ENCODE data around the gene VPS54. TPM values are rescaled to one million over a fixed set of nuclear protein-coding genes. Genes with fewer than 3 reads are reported as not detected.

The VPS54 gene
- total RNA-seq, 1 experiment from 2014 or later: 19.5 TPM

- no peak for DNase-seq (ENCODE audit: low read depth)
Observed at GRCh38 chr2:63846487-63846886, 172.7 kb downstream of the VPS54 start.

- DNase-seq (ENCODE audit: low read depth): no peak
Observed at GRCh38 chr2:63845866-63846265, 173.4 kb downstream of the VPS54 start.

- DNase-seq (ENCODE audit: low read depth): no peak
Observed at GRCh38 chr2:63844616-63845015, 174.6 kb downstream of the VPS54 start.

GRCh38 chr2:63843791-63844190 is 175.4 kb downstream of the VPS54 start:
- no peak for DNase-seq (ENCODE audit: low read depth)

GRCh38 chr2:63843093-63843492 is 176.1 kb downstream of the VPS54 start:
- DNase-seq (ENCODE audit: low read depth): no peak

GRCh38 chr2:63842149-63843061 is 176.8 kb downstream of the VPS54 start:
- peak; percentile 62 for DNase-seq (ENCODE audit: low read depth)

Other genes starting within 250 kb of the VPS54 start
- 98.4 and 125 TPM in 2 replicates for gene UGP2, start 177.5 kb downstream of the VPS54 start, total RNA-seq (2014; rRNA removed; shearing (Covaris generic))
- 2.3 and 2.6 TPM in 2 replicates for gene PELI1, start 125.0 kb upstream of the VPS54 start, total RNA-seq (2014; rRNA removed; shearing (Covaris generic))

All from M059J (cell line).